ENCODE data around the gene RPUSD1.
"Not testable (repeated sequence)": the region's sequence is repeated elsewhere in the genome, so short reads cannot be mapped to it uniquely, and the experiment has no call there.

Gene RPUSD1, protein sequence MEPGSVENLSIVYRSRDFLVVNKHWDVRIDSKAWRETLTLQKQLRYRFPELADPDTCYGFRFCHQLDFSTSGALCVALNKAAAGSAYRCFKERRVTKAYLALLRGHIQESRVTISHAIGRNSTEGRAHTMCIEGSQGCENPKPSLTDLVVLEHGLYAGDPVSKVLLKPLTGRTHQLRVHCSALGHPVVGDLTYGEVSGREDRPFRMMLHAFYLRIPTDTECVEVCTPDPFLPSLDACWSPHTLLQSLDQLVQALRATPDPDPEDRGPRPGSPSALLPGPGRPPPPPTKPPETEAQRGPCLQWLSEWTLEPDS

DNA sequence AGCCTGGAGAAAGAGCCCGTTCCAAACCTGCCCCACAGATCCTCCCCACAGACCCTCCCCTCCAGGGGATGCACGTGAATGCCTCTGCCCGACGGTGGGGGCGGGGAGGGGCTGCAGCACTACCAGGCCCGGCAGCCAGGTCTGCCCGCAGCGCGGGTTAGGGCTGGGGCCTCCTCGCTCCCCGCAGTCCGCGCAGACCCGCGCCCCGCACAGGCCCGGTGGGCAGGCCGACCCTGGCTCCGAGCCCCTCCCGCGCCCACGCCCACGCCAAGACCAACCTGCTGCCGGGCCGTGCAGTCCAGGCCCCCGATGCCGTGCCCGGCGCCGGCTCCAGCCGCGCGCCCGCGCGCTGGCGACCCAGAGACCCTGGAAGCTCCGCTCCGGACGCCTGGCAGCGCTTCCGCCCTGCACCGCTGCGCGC lies at the start of gene RPUSD1:
Gene RPUSD1 (minus strand): TSS at position 404 of the 421 bp plus-strand sequence. CDS start 644 bp downstream, outside the sequence.
- H3K4me1 Mint-ChIP-seq (ENCODE audit: low read depth): peaks cover 18% of the 10 kb centered on the region
- no peak for DNase-seq
- H3K27me3 Mint-ChIP-seq: no peaks in the 10 kb centered on the region
- peaks cover 51% of the 10 kb centered on the region for H3K36me3 Mint-ChIP-seq (ENCODE audit: low read depth)
- peak within 1 kb of the TSS; percentile 90 for H3K27ac Mint-ChIP-seq
- peak within 1 kb of the TSS; percentile 93 for H3K4me3 Mint-ChIP-seq
- no peaks in the 10 kb centered on the region for H3K9me3 Mint-ChIP-seq

DNA sequence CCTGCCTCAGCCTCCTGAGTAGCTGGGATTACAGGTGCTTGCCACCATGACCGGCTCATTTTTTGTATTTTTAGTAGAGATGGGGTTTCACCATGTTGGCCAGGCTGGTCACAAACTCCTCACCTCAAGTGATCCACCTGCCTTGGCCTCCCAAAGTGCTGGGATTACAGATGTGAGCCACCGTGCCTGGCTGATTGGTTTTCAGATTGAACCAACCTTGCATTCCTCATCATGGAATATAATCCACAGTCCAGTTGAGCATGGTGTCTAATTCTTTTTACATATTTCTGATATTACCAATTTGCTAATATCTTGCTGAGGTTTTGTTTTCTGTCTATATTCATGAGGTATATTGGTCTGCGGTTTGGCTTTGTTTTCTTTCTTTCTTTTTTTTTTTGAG lies 48.6 kb upstream of the RPUSD1 start:
- DNase-seq; H3K4me3 Mint-ChIP-seq; H3K27ac Mint-ChIP-seq; H3K9me3 Mint-ChIP-seq; H3K36me3 Mint-ChIP-seq (ENCODE audit: low read depth); H3K4me1 Mint-ChIP-seq (ENCODE audit: low read depth); H3K27me3 Mint-ChIP-seq: not testable (repeated sequence)

DNA sequence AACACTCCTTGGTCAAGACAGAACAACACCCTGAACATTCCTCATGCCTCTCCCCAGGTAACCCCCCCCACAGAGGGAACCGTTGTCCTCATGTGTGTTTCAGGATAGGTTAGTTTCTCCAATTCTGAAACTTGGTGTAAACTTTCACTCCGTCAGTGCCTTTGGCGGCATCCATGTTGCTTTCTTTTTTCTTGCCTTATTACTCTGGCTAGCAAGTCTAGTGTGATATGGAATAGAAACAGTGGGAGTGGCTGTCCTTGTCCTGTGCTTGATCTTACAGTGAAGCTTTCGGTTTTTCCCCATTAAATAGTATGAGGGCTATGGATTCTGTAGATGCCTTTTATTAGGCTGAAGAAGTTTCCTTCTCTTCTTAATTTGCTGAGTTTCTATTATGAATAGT lies 48.0 kb upstream of the RPUSD1 start:
- peaks cover 8% of the 10 kb centered on the region for H3K9me3 Mint-ChIP-seq

DNA sequence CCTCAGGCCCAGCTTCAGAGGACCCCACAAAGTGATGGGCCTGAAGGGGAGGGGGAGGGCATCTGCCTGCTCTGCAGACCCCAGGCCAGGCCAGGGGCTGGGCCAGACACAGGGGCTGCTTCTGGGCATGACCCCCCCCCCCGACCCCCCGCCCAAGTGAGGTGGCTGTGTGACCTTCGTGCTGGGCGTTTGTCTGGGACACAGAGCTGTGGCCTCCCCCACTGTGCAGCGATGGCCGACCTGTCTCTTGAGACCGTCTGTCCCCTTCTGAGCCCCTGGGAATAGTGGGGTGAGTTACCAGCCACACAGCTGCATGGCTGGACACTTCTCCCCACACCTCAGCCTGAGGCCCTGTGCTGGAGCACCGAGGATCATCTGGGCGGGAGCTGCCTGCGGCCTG lies 47.2 kb upstream of the RPUSD1 start:
- H3K27me3 Mint-ChIP-seq: no peaks in the 10 kb centered on the region
- H3K36me3 Mint-ChIP-seq (ENCODE audit: low read depth): no peaks in the 10 kb centered on the region
- H3K4me1 Mint-ChIP-seq (ENCODE audit: low read depth): no peaks in the 10 kb centered on the region
- no peak for DNase-seq
- no peak overlapping the region for H3K4me3 Mint-ChIP-seq
- H3K9me3 Mint-ChIP-seq: peaks cover 8% of the 10 kb centered on the region
- H3K27ac Mint-ChIP-seq: no peak overlapping the region

More for the DNA sequence above, 48.0 kb upstream of the RPUSD1 start:
- no peak for DNase-seq
- Mint-ChIP-seq H3K4me1 (ENCODE audit: low read depth) (no peaks in the 10 kb centered on the region), H3K27ac (no peak overlapping the region), H3K27me3 (no peaks in the 10 kb centered on the region), H3K36me3 (ENCODE audit: low read depth) (no peaks in the 10 kb centered on the region), H3K4me3 (no peak overlapping the region)

DNA sequence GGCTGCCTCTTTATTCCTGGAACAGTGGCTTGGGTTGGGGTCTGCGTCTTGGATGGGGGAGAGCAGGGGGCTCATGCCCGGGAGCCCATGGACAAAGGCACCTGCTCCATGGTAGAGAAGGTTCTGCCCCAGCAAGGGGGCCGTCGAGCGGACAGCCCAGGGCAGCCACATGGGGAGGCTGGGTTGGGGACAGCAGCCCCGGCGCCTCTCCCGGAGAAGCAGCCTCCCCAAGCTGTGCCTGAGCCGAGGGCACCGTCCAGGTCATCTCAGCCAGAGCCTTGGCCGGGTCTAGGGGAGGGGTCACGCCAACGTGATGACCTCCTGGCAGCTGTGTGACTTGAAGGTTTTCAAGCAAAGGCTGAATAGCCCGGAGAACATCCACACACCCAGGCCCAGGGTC lies 45.2 kb upstream of the RPUSD1 start:
- Mint-ChIP-seq H3K27me3 (peaks cover 8% of the 10 kb centered on the region), H3K9me3 (peaks cover 8% of the 10 kb centered on the region), H3K27ac (no peak overlapping the region), H3K36me3 (ENCODE audit: low read depth) (no peaks in the 10 kb centered on the region), H3K4me3 (no peak overlapping the region), H3K4me1 (ENCODE audit: low read depth) (no peaks in the 10 kb centered on the region)
- DNase-seq: no peak

DNA sequence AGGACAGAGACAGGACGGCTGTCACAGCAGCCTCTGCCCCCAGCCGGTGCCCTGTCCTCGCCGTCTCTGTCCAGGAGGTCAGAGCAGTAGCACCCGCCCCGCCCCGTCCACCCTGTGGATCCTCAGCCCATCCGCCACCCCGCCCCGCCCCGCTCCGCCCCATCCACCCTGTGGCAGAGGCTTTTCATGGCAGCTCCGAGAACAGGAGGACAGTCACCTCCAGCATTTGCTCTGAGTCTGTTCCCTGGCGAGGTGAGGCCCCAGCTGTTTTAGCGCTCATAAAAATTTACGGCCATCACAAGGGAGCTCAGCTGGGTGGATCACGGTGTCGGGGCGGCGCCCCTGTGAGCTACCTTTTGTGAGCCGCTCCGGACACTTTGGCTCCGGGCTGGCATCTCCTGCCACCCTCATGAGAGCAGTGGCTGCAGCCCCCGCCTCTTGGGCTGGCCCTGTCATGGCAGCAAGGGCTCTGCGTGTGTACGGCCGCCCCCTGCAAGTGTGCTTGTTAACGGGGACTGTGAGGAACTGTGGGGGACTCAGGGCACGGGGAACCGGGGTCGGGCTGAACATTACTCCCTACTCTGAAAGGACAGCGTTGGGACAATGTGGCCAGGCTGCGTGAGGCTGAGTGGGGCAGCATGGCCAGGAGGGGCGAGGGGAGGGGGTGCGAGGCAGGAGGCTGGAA lies 44.6 kb upstream of the RPUSD1 start:
- DNase-seq: no peak
- Mint-ChIP-seq H3K4me1 (ENCODE audit: low read depth) (no peaks in the 10 kb centered on the region), H3K4me3 (no peak overlapping the region), H3K27me3 (peaks cover 11% of the 10 kb centered on the region), H3K27ac (no peak overlapping the region), H3K36me3 (ENCODE audit: low read depth) (no peaks in the 10 kb centered on the region), H3K9me3 (peaks cover 8% of the 10 kb centered on the region)

DNA sequence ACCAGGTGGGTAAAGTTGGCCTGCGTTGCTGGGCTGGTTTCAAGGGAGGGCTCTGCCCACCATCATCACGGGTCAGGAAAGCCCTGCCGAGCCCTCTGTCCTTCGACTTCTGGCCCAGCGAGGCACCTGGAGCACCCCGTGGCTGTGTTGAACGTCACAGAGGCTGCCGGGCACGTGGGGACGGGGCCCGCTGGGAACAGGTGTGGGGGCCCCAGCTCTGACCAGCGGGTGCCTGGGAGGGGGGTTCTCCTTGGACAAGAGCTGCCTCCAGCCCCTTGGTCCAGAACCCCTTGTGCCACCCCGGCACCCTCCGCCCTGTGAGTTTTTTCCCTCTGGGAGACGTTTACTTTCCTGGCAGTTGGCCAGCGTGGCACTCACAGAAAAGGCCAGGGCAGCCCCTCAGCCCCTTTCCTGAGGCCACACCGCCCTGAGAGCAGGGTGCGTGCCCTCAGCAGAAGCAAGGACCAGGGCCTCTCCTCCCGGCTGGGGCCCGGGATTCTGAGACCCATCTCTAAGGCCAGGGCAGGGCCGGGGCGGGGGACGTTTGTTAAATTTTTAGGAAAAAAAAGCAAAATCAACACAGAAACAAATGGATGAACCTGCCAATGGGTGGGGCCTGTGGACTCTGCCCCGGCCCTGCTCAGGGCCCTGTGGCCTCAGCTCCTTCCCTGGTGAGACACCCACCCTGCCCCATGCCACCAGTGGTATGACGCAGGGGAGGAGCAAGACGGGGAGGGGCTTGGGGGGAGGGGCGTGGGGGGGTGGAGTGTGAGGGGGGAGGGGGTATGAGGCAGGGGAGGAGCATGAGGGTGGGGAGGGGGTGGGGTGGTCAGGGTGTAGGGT lies 43.6 kb upstream of the RPUSD1 start:
- Mint-ChIP-seq H3K4me1 (ENCODE audit: low read depth) (no peaks in the 10 kb centered on the region), H3K9me3 (peaks cover 5% of the 10 kb centered on the region), H3K27me3 (peaks cover 11% of the 10 kb centered on the region), H3K36me3 (ENCODE audit: low read depth) (no peaks in the 10 kb centered on the region), H3K27ac (no peak overlapping the region), H3K4me3 (no peak overlapping the region)
- no peak for DNase-seq

DNA sequence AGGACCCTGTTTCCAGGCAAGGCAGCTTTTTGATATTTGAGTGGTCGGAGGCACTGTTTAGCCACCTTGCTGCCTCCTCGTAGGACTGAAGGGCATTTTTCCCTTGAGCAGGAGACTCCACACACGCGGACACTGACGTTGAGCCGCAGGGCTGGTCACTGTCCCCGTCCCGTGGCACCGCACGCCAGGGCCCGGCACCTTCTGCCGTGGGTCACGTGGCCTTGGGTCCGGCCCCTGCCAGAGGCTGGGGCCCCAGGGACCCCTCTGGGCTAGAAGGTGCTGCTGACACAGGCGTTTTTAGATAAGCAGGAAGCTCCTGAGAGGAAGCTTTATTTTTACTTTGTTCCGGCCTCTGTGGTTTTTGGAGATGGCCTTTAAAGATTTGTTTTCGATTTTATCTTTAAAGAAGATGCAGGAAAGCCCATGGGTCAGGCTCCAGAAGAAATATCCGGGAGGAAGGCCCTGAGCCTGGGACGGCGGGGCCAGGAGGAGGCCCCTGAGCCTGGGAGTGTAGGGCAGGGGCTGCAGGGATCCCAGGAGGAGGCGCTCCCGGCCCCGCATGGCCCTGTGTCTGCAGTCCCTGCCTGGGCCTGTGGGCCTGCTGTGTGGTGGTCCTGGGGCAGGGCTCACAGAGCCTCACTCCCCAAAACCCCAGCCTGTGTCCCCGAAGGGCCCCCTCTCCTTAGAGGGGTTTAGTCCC lies 42.8 kb upstream of the RPUSD1 start:
- Mint-ChIP-seq H3K4me1 (ENCODE audit: low read depth) (no peaks in the 10 kb centered on the region), H3K27ac (no peak overlapping the region), H3K4me3 (no peak overlapping the region), H3K27me3 (peaks cover 11% of the 10 kb centered on the region), H3K36me3 (ENCODE audit: low read depth) (no peaks in the 10 kb centered on the region), H3K9me3 (no peaks in the 10 kb centered on the region)
- no peak for DNase-seq

DNA sequence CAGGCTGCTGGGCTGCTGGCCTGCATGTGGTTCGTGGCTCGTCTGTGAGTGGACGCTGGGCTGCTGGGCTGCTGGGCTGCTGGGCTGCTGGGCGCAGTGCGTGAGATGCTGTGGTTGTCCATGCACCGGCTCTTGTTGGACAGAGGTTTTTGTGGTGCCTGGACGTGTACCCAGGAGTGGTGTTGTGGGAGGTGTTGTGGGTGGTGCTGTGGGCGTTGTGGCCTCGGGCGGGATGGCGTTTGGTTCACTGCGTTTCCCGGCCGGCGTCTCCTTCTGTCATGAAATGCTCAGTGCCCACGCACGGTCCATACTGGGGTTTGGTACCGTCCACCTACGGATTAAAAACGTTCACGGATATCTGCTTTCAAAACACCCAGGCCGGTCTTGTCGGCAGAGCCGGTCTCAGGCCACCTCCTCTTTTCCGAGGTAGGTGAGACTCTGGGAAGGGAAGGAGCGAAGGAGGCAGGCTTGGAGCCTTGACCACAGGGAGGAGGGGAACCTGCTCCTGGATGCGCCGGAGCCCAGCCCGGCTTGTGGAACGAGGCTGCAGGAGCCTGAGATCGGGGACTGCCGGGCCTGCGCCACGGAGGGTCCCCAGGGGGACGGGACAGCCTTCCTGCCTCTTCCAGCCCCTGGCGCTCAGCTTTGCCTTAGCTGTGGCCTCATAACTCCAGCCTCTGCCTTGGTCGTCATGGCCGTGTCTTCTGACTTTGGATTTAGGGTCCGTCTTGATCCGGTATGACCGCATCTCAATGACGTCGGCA lies 42.1 kb upstream of the RPUSD1 start:
- Mint-ChIP-seq H3K27me3 (peaks cover 11% of the 10 kb centered on the region), H3K27ac (no peak overlapping the region)
- DNase-seq: no peak

DNA sequence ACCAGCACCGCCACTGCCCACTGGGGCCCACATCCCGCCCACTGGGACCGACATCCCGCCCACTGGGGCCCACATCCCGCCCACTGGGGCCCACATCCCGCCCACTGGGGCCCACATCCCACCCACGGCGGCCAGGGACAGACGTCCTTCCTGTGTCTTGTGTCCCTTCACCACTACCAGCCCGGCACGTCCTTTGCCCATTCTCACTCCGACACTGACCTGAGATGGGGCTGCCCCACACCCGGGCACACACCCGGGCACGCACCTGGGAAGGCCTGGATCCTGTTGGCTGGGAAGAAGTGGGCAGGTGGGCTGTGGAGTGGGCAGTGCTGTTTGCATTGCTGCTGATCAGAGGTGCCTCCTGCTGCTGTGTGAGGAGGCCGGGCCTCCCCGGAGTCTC lies 40.7 kb upstream of the RPUSD1 start:
- no peak overlapping the region for H3K4me3 Mint-ChIP-seq
- H3K9me3 Mint-ChIP-seq: no peaks in the 10 kb centered on the region
- DNase-seq: no peak
- H3K36me3 Mint-ChIP-seq (ENCODE audit: low read depth): no peaks in the 10 kb centered on the region
- H3K4me1 Mint-ChIP-seq (ENCODE audit: low read depth): no peaks in the 10 kb centered on the region
- H3K27ac Mint-ChIP-seq: no peak overlapping the region
- H3K27me3 Mint-ChIP-seq: peaks cover 11% of the 10 kb centered on the region

More for the DNA sequence above, 42.1 kb upstream of the RPUSD1 start:
- H3K4me1 Mint-ChIP-seq (ENCODE audit: low read depth): no peaks in the 10 kb centered on the region
- H3K36me3 Mint-ChIP-seq (ENCODE audit: low read depth): no peaks in the 10 kb centered on the region
- H3K9me3 Mint-ChIP-seq: no peaks in the 10 kb centered on the region
- no peak overlapping the region for H3K4me3 Mint-ChIP-seq

DNA sequence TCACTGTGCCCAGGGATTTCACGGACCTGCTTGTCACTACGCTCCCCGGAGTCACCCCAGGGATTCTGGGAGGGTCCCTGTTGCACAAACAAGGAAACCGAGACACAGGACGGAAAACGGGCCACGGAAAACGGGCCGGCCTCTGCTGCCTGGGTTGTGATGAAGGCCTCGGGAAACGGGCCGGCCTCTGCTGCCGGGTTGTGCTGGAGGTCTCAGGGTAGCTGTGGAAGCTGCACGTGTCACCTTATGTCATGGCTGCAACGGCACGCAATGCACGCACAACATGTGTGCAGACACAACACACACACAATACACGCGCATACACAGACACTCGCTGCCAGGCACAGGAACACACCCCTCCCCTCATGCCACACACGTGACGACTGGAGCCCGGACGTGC lies 39.3 kb upstream of the RPUSD1 start:
- peaks cover 19% of the 10 kb centered on the region for H3K27me3 Mint-ChIP-seq
- H3K36me3 Mint-ChIP-seq (ENCODE audit: low read depth): no peaks in the 10 kb centered on the region
- H3K4me1 Mint-ChIP-seq (ENCODE audit: low read depth): no peaks in the 10 kb centered on the region
- H3K9me3 Mint-ChIP-seq: no peaks in the 10 kb centered on the region
- no peak overlapping the region for H3K4me3 Mint-ChIP-seq
- H3K27ac Mint-ChIP-seq: no peak overlapping the region
- no peak for DNase-seq

DNA sequence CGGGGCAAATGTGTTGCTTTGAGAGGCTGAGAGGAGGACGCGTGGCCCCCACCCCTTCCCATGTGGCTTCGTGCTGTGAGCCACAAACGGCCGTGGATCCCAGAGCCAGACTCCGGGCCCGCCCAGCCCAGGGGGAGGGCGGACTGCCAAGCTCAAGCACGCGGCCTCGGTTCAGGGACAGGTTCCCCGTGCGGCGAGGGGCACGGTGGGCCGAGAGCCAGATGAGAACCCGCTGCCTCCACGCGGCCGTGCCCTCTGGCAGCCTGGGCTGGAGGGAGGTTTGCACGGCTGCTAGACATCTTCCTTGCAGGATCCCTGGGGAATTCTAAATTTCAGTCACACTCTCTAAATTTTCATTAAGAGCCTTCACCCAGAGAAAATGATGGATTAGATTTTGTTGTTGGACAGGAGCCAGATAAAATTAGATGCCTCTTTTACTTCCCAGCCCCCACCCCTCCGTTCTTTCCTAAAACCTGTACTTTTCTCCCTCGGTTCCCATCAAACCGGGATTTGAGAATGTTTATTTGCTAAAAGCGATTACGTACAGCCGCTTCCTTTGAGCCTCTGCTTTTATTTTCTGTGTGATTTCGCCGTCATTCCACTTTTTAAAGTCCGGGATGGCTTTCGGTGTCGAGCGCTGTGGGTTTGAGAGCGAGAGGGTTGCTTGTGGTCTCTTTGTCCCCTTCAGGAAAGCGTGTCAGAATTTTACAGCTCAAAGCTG lies 37.3 kb upstream of the RPUSD1 start:
- Mint-ChIP-seq H3K27me3 (peaks cover 27% of the 10 kb centered on the region), H3K27ac (no peak overlapping the region), H3K9me3 (no peaks in the 10 kb centered on the region), H3K4me3 (no peak overlapping the region), H3K36me3 (ENCODE audit: low read depth) (no peaks in the 10 kb centered on the region), H3K4me1 (ENCODE audit: low read depth) (peaks cover 3% of the 10 kb centered on the region)
- DNase-seq: no peak

DNA sequence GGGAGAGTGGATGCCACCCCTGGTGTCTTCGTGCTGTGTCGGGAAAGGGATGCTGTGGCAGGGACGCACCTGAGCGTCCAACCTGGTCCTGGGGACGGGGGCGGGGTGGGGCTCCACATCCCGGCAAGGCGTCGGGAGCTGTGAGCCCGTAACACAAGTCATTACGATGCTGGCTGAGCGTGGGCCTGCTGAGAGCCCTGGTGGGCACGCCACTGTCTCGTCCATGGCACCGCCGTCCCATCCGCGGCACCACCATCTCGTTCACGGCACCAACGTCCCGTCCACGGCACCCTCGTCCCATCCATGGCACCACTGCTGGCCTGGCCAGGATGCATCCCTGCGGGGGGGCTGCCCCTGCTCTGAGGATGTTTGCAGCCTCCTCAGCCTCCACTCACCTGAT lies 36.4 kb upstream of the RPUSD1 start:
- no peak overlapping the region for H3K4me3 Mint-ChIP-seq
- H3K36me3 Mint-ChIP-seq (ENCODE audit: low read depth): no peaks in the 10 kb centered on the region
- no peak overlapping the region for H3K27ac Mint-ChIP-seq
- peaks cover 24% of the 10 kb centered on the region for H3K27me3 Mint-ChIP-seq
- peaks cover 9% of the 10 kb centered on the region for H3K4me1 Mint-ChIP-seq (ENCODE audit: low read depth)
- no peaks in the 10 kb centered on the region for H3K9me3 Mint-ChIP-seq
- DNase-seq: no peak
